Measurements from ENCODE around the gene FAXC.
"Not testable (repeated sequence)": the region's sequence is repeated elsewhere in the genome, so short reads cannot be mapped to it uniquely, and the experiment has no call there.

Gene FAXC

DNA sequence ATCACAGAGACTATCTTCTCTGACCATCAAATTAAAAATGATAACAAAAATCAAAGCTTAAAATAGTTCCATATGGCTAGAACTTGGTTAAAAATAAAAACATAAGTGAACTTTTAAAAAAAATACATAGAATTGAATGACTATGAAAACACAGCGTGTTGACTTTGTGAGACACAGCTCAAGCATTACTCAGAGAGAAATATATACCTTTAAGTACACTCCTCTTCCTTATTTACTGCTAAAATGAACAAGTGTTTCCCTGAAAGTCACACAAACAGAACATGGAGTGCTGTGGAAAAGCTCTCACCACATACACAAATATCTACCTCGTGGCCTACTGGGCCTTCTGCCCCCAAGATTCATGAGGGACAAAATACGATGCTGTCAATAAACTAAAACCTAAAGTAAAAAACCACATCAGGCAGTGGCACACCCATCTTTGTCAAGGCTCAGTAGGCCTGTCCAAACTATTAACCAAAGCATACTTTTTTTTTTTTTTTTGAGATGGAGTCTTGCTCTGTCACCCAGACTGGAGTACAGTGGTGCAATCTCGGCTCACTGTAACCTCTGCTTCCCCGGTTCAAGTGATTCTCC, 7.5 kb downstream of the FAXC start:
- no peak for DNase-seq (ENCODE audit: low spot score)

DNA sequence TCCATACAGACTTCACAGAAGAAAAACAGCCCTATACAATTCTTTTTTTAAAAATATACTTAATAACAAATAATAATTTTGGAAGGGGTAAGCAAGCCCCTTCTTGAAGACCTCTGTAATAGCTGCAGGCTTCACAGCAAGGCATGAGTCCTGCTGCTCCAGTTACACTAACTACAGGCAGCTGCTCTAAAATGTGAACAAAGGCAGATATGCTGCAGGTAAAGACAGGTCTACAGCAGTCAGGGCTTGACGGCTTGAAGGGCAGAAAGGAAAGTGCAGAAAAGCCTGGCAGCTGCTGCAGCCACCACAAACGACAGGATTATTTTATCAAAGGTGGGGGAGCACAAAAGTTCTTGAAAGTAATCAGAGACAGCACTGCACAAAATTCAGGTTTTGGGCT, 11.3 kb downstream of the FAXC start:
- DNase-seq (ENCODE audit: low spot score) = no peak

GRCh38 chr6:99335298-99335697, 14.2 kb downstream of the FAXC start:
- not testable (repeated sequence) for DNase-seq (ENCODE audit: low spot score)

- no peak for DNase-seq (ENCODE audit: low spot score)
Measured at GRCh38 chr6:99334526-99335127, 14.8 kb downstream of the FAXC start.

DNA sequence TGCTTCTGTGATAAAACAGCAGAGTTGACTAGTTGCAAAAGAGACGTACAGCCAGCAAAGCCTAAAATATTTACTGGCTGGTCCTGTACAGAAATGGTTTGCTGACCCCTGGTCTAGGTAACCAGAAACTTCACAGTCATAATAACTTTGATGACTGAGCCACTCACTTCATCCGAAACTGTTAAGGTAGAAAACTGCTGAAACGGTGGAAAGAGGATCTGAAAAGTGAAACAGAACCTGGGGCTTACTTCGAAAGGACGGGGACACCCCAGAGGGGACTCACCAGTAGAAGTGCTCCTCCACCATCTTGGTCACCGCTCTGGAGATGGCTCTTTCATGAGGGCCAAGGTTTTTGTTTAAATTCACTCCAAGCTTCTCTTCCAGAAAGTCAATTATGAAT, 16.4 kb downstream of the FAXC start:
- no peak for DNase-seq (ENCODE audit: low spot score)

DNA sequence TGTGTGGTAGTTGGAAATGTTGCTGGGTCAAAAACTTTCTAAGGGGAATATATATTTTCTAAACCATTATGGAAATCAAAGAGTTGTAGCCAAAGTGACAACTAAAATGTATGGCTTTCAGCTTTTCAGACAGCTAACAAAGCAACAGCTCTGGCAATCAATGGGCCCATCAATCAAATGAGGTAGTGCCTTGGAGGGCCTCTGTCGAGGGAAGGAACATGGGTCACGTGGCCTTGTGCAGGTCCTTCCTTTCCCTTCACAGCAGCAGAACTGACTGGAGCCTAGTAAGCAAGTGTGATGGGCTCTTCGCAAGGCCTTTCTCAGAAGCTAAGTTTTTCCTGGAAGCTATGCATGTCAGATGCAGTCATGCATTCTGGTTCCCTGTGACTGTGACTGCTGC, 17.9 kb downstream of the FAXC start:
- no peak for DNase-seq (ENCODE audit: low spot score)

GRCh38 chr6:99330159-99330558, 19.3 kb downstream of the FAXC start:
- no peak for DNase-seq (ENCODE audit: low spot score)

DNA sequence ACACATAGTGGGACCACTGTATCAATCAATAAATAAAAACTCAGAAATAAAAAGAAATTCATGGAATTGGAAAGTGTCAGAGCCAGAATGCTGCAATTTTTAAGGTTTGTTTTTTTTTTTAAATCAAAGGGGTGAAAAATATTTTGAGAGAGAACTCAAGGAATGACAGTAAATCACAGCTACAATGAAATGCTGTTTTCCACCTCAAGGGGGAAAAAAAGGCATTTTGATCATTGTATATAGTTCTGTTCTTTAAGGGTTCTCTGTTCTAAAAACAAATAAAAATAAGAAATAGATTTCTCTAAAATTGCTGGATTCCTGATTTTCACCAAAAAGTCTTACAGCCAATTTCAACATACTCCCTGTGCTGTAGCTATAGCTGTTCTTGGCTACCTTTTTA, 24.5 kb downstream of the FAXC start:
- DNase-seq (ENCODE audit: low spot score) = no peak

DNA sequence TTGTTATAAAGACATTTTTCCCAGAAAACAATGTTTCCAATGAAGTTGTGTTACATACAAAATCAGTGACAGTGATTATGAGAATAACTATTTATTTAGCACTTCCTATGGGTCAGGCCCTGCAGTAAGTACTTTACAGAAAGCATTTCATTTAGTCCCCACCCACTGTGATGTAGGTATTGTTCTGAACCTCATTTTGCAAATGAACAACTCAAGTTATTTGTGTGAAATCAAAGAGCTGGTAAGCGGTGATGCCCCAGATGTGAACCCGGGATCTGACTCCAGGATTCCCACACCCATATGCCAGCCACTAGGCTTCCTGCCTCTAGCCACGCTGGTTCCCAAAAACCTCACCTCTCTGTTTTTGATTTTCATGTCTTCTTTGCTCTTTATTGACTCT, 30.9 kb downstream of the FAXC start:
- no peak for DNase-seq (ENCODE audit: low spot score)

DNA sequence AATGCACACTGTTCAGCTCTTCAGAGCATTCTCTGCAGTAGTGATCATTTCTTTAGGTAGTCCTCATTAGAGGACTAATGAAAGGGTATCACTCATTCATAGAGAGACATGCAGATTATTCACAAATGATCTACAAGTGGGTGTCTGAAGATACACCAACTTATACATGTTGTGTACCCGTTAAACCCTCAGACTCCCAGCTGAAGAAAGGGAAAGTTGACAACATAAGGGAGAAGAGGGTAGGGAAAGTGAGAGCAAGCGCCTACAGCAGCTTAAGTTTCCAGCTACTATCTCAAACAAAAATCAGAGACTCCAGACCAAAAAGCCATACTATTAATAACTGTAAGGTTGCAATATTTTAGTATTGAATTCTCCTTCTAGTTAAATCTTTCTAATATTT, 37.1 kb downstream of the FAXC start:
- DNase-seq (ENCODE audit: low spot score) = no peak

DNA sequence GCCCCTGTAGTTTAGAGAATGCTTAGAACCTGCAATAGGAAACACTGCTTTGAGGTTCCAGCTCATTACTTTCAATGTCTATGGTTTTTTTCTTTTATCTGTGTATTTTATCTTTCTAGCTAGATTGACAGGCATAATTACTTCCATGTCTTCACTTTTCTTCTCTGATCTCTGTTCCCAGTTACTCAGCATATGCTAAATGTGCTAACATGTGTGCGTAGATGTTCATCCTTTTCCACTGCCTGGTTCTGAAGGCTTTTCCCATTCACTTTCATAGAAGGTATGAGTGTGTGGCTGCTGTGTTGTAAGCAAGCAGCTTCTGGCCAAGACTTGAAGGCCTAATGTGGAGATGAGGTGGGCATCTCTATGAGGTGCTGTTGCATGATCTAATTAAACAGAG, 38.9 kb downstream of the FAXC start:
- no peak for DNase-seq (ENCODE audit: low spot score)

DNA sequence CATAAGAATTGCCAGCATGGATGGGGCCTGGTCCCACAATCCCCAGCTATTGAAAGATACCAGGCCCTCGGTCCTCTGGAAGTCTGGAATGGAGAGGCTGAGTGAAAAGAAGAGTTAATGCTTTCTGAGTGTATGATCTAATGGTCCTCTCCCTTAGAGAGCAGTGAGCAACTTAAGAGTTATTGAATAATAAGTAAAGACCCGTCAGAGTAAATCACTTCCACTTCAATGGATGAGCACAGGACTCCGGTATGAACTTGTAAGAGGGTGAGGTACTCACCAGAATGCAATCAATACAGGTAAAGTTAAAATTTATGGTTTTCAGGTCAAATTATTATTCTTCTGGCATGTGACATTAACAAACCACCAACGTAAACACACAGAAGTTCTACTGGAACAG, 39.9 kb downstream of the FAXC start:
- no peak for DNase-seq (ENCODE audit: low spot score)

GRCh38 chr6:99308788-99309187, 40.7 kb downstream of the FAXC start:
- no peak for DNase-seq (ENCODE audit: low spot score)

DNA sequence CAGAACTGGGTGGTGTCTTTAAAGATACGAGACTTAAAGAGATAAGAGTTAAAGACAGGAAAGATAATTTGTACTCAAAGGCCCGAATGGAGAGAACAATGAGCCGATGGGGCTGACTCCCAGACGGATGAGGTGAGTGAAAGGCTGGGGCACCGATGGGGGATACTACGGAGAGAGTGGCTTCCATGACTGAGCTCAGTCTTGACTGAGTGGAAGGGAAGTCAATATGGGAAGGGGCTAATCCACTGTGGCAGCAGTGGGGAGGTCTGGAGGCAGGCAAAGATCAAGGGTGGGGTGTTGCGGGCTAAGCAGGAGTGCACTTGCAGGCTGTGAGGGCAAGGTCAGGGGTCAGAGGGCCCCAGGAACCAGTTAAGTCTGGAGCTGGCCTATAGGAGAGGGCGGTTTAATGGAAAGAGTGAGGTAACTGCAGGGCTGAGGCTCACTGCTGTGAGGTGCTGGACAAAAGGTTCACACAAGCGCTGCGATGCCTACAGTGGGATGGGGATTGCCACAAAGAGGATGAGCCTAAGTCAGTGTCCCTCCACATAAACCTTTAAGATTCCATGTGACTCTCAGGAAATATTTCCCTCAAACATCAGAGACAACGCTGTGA, 42.1 kb downstream of the FAXC start:
- no peak for DNase-seq (ENCODE audit: low spot score)

DNA sequence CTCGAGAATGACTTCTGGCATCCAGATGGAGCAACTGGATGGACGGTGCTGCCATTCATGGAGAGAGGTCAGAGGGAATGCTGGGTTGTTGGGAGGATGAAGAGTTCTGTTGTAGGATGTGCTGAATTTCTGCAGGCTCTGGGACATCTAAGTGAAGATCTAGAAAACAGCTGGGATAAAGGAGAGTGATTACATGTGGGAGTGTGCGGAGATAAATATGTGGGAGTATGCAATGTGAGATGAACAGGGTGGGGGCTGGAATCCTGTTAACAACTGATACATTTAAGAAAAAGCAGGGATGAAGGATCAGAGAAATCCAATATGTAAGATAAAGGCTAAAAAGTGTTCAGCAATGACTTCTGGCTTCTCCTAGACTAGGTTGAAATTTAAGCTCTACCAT, 43.1 kb downstream of the FAXC start:
- DNase-seq (ENCODE audit: low spot score) = no peak

- no peak for DNase-seq (ENCODE audit: low spot score)
Measured at GRCh38 chr6:99305021-99305554, 44.4 kb downstream of the FAXC start.

- no peak for DNase-seq (ENCODE audit: low spot score)
Measured at GRCh38 chr6:99297415-99297814, 52.1 kb downstream of the FAXC start.

- no peak for DNase-seq (ENCODE audit: low spot score)
Measured at GRCh38 chr6:99297006-99297405, 52.5 kb downstream of the FAXC start.

GRCh38 chr6:99296261-99296660, 53.2 kb downstream of the FAXC start:
- DNase-seq (ENCODE audit: low spot score) = no peak

- no peak for DNase-seq (ENCODE audit: low spot score)
Measured at GRCh38 chr6:99295276-99295675, 54.2 kb downstream of the FAXC start.

DNA sequence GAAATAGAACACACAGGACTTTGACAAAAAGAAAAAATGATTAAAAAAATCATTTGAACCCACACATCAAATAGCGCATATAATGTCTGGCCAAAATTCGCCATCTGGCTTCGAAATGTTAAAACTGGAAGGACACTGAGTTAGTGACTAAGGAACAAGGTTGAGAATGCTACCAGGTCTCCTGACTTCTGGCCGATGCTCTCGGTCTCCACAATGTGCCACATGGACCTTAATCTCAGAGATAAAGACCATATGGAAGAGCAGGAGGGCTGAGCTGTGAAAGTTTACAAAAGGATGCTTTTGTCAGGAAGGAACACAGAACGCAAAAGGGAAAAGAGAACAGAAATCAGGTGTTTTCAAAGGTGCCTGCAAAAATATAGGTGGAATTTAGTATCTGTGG, 54.7 kb downstream of the FAXC start:
- DNase-seq (ENCODE audit: low spot score) = no peak

GRCh38 chr6:99289701-99290100, 59.8 kb downstream of the FAXC start:
- DNase-seq (ENCODE audit: low spot score) = no peak

DNA sequence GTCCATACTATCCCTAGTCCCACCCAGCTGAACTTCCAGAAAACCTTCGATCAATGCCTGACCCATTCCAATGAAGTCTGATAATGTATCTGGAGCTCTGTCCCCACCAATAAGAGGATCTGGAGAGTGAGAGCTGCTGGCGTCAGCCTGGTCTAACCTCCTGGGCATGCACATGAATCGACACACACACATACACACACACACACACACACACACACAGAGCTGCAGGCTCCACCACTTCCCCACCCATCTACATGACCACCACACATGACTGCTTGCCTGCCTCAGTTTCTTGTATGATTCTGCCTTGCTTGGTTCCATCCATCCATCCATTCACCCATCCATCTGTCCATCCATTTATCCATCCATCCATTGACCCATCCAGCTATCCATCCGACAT, 60.8 kb downstream of the FAXC start:
- no peak for DNase-seq (ENCODE audit: low spot score)

DNA sequence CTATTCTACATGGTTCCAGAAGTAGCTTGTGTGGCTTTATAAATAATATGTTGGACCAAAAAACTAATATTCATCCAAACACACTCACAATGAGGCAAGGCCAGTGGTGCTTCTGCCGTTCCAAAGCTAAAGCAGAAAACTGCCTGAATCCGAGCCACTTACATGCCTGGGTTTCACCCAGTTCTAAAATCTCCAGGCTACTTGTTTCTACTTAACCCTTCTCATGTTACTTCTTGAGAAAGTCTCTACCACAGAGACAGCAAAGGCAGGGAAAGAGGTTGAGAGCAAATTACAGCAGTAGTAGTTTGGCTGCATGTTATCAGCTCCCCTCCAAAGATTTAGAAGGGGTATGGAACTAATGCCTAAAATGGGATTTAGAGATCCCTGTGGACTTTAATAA, 62.0 kb downstream of the FAXC start:
- no peak for DNase-seq (ENCODE audit: low spot score)
